Measurements from ENCODE around the gene IL22. TPM values are rescaled to one million over a fixed set of nuclear protein-coding genes. Genes with fewer than 3 reads are reported as not detected.

Gene IL22
- total RNA-seq, 1 donor: not detected

Other genes starting within 250 kb of the IL22 start
- gene IFNG, start 93.9 kb downstream of the IL22 start, total RNA-seq: 12.4 TPM
- 0.21 TPM for gene IL26, start 27.8 kb downstream of the IL22 start, total RNA-seq
- gene MDM1, start 78.8 kb upstream of the IL22 start, total RNA-seq: 17.2 TPM

Measured in mononuclear cell (primary cell).